ENCODE data around the gene ALG8. TPM values are rescaled to one million over a fixed set of nuclear protein-coding genes. Genes with fewer than 3 reads are reported as not detected.

Gene ALG8
- total RNA-seq, 1 donor from 2014 or later: 27.0 TPM

GRCh38 chr11:78050964-78051831 is 88.2 kb downstream of the ALG8 start:
- Histone ChIP-seq H3K4me1 (no peaks in the 10 kb centered on the region), H3K27me3 (no peaks in the 10 kb centered on the region), H3K27ac (no peak overlapping the region), H3K36me3 (no peaks in the 10 kb centered on the region), H3K4me3 (no peak overlapping the region), H3K9me3 (no peaks in the 10 kb centered on the region)
- DNase-seq (ENCODE audit: low spot score in 2 of 2): no peak
- TF ChIP-seq CTCF (IDR thresholded peaks at IDR 0.05): no peak
- intact Hi-C loops (cut with DNase I): no loop called here

Other genes starting within 250 kb of the ALG8 start
- 10.7 TPM for gene INTS4, start 145.0 kb downstream of the ALG8 start, total RNA-seq
- 0.96 TPM for gene KCTD14, start 116.3 kb downstream of the ALG8 start, total RNA-seq
- not detected for gene THRSP, start 75.8 kb downstream of the ALG8 start, total RNA-seq
- 112 TPM for gene NDUFC2, start 59.8 kb downstream of the ALG8 start, total RNA-seq
- gene KCTD21, start 49.0 kb upstream of the ALG8 start, total RNA-seq: 30.7 TPM
- gene USP35, start 49.3 kb upstream of the ALG8 start, total RNA-seq: 34.0 TPM

All from ascending aorta (tissue), 2 donors.